Limb (tissue), 2 donors: Measurements from ENCODE around the gene MICAL3.
A peak's percentile ranks its signal among the peaks of the same experiment; 100 is the strongest.
"Not testable (repeated sequence)": the region's sequence is repeated elsewhere in the genome, so short reads cannot be mapped to it uniquely, and the experiment has no call there.

Experiments
- DNase-seq, 2 donors: peaks; one replicate each; pipeline ENCODE4 v3.0.0-alpha.2; 2016; ENCODE audit errors: extremely low spot score in 2 of 2

MICAL3 gene

GRCh38 chr22:18024276-18024939, at the start of gene MICAL3:
TSS of gene MICAL3 (minus strand) at chr22:18024561. CDS start at chr22:17906812, 117,749 bp downstream.
- DNase-seq = peak in 1 of 2 donors; percentile 78

GRCh38 chr22:18073927-18074326, 49.6 kb upstream of the MICAL3 start:
- not testable (repeated sequence) for DNase-seq

DNA sequence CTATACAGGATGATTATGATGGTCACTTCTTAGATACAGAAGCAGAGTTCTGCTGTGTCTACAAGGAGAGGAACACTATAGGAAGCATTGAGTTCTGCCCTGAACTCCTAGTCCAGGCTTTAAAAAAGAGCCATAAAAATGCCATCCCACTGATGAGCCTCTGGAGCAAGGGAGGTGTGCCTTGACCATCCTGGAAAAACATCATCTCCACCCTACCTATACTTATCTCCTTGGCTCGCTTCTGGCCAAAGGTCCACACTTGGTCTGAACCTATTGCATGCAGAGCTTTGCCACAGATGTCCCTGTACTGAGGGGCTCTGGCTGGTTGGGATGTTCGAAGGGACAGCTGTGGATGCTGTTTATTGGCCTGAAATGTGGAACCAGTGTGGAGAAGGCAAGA, 49.1 kb upstream of the MICAL3 start:
- DNase-seq = no peak

DNA sequence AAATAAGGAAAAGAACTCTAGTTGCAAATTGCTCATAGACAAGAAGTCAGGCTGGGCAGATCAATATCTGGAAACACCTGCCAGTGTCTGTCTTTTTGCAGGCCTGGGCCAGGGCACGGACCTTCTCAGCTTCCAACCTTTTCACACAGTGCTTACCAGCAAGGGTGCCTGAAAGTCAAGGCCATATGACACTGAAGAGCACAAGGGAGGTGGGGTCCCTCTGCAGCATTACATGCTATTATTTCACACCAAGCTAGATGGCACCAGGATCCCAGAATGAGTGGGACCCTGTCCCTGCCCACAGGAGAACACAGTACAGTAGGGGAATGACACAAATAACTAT, 47.6 kb upstream of the MICAL3 start:
- no peak for DNase-seq

DNA sequence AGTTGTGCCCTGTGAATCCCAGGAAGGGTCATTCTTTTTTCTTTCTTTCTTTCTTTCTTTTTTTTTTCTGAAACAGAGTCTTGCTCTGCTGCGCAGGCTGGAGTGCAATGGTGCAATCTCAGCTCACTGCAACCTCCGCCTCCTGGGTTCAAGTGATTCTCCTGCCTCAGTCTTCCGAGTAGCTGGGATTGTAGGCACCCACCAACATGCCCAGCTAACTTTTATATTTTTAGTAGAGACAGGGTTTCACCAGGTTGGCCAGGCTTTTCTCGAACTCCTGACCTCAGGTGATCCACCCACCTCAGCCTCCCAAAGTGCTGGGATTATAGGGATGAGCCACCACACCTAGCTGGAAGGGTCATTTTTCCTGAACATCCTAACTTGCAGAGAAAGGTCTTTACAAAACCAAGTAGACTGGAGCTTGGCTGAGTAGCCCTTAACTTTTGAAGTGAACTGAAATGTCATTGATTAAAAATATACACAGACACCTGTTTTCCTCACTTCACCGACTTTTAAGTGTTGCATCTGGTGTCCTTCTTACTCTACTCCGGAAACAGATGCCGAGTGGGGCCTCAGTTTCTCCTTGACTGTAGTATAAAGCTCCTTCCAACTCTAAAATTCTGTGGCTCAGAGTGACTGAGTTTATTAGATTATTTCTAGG, 47.1 kb upstream of the MICAL3 start:
- DNase-seq = not testable (repeated sequence)

DNA sequence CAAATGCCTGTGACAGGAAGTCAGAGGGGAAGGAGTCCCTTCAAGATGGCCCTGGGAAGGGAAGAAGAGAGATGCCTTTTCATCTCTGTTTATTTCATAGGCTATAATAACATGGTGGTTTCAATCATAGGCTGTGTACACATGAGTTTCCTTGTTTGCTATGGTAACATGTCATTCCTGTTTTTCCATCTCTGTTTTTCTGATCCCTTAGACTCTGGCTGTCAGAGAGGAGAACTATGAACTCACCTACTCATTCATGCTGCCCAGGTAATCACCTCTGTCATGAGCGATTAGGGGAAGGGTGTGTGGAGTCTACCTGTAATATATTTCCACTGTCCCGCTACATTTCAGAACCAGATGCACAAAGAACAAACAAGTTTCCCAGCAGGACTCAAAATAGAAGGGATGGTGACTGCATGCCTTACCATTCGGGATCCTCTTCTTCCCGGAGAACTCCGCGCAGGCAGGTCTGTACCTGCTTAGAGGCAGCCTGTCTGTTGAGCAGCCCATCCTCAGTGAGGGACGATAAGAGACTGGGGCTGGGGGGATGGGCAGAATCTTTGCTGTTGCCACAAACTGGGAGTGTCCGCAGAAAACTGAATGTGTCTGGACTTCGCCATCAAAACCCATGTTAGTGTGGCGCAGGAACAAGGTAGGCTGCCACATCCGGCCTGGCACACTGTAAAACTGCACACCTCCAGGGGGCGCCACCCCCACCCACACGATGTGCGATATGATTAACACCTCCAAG, 46.4 kb upstream of the MICAL3 start:
- DNase-seq = no peak

DNA sequence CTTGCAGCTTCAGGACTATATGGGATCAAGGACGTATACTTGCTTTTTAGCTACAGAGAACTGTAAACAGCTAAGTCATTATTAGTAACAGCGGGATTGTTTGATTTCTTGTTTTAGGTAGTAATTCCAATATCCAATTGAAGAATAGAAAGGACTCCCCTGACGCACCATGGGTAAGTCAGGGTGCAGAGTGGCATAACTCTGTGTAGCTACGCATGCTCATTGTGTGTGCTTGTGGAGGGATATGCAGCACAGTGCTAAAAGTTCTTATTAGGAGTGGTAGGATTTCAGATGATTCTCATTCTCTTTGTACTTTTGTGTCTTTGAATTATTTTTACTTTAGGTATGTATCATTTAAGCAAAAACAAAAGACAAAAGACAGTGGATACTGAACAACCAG, 45.7 kb upstream of the MICAL3 start:
- DNase-seq = no peak

DNA sequence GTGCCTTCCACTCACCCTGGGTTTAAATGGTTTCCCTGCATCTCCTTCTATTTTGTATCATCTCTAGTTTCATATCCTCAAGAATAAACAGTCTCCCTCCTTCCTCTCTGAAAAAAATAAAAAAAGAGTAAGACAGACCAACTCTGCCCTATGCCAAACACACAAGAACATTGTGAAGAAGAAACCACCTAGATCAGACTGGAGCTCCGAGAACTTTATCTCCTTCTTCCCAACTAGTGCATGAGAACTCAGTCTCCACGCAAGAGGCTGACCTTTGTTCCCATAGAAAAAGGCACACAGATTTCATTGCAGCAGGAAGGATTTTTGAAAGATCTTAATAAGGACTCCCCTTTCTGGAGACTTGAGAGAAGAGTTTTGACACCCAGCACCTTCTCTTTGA, 44.7 kb upstream of the MICAL3 start:
- DNase-seq = no peak

GRCh38 chr22:18068381-18068988, 44.1 kb upstream of the MICAL3 start:
- no peak for DNase-seq

DNA sequence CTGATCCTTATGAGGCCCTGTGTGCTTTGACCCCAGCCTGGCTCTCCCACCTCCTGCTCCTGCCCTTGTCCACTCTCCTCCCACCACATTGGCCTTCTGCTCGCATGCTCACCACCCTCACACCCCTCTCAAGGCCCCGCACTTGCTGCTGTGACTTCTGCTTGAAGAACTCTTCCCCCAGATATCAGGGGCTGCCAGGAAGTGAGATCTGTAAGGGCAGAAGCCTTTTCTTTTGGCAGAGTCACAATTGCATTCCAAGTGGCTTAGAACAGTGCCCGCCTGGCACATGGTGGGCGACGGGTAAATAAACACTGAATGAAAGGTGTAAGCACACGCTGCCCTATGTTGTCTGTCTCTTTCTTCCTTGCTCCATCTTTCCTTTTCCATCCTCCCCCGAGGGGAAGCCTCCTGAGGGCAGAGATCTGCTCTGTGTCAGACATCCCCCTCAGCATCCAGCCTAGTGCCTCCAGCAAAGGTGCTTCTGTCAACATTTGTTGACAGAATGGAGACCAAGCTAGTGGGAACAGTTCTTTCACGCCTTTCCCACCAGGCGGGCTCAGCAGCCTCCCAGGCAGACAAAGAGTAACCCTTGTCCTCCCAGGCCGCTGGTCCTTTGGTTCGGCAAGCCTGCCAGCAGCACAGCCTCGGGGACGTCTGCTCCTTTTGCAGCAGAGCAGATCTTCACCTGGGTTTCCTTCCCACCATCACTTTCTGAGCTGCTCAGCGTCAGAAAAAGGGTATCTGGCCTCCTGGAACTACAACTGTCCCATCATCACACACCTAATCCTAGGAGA, 43.4 kb upstream of the MICAL3 start:
- no peak for DNase-seq

- no peak for DNase-seq
These were observed 42.8 kb upstream of the MICAL3 start for GRCh38 chr22:18067121-18067520.

- DNase-seq = no peak
These were observed 42.0 kb upstream of the MICAL3 start for GRCh38 chr22:18066181-18066859.

GRCh38 chr22:18065256-18065655, 40.9 kb upstream of the MICAL3 start:
- DNase-seq = no peak

DNA sequence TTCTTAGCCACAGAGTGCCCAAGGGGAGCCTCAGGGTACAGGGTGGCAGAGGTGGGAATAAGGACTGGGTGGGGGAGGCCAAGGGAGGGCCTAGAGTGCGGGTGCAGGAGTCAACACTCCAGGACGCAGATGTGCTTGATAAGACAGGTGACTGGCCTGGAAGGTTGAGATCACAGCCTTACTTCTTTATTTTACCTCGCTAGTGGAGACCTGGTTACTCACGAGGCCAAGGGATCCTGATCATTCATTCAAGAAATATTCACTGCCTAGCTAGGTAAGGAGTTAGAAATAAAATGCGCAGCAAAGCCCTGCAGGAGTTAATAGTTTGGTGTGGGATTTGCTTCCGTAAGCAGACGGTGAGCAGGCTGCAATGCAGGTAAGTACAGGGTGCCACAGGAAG, 40.3 kb upstream of the MICAL3 start:
- DNase-seq = no peak

DNA sequence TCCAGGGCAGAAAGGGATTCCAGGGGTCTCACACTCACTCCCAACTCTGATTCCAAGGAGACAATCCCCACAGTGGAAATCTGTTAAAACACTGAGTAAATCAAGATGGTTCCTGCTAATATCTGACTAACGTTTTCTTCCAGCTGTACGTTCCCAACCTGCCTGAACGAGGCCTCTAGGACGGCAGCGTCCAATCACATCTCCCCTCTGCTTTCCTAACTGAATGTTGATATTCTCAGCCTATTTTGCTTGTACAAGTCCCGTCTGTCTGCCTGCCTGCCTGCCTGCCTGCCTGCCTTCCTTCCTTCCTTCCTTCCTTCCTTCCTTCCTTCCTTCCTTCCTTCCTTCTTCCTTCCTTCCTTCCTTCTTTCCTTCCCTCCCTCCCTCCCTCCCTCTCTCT, 39.4 kb upstream of the MICAL3 start:
- not testable (repeated sequence) for DNase-seq

DNA sequence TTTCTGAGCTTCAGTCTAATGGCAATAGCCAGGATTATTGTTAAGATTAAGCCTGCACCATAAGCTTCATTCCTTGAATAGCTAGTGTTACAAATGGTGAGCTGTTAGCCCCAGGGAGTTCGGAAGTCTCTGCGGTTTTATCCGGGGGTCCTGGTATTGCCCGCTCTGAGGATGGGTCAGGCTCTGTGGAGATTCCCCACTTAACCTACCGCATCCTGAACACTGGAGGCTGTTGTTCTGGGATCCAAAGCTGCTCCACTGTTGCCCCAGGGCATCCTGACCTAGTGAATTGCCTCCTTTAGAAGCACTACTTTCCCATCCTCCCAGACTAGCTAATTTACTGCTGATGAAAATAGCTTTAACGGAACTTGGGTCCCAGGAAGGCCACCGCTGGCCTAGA, 38.9 kb upstream of the MICAL3 start:
- no peak for DNase-seq

DNA sequence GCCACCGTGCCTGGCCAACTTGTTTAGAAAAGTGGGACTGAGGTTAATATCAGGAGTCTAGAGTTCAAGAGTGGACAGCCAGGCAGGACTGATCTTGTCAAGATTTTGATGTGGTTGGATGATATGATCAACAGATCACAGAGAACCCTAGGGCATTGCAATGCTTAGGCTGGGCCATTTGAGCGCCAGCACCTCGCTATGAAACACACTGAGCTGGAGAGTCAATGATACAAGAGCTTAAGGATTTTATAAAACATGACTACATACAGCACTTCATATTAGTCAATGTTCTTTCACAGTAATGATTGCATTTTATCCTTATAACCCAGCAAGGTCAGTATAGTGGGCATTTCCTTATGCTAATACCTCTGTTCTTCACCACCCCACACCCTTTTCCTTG, 38.1 kb upstream of the MICAL3 start:
- no peak for DNase-seq

GRCh38 chr22:18060646-18061620, 36.6 kb upstream of the MICAL3 start:
- no peak for DNase-seq

- no peak for DNase-seq
These were observed 35.6 kb upstream of the MICAL3 start for GRCh38 chr22:18059991-18060390.

- DNase-seq = no peak
These were observed 35.1 kb upstream of the MICAL3 start for GRCh38 chr22:18059473-18059872.
